ENCODE results near the gene EDN2.

Gene EDN2

DNA sequence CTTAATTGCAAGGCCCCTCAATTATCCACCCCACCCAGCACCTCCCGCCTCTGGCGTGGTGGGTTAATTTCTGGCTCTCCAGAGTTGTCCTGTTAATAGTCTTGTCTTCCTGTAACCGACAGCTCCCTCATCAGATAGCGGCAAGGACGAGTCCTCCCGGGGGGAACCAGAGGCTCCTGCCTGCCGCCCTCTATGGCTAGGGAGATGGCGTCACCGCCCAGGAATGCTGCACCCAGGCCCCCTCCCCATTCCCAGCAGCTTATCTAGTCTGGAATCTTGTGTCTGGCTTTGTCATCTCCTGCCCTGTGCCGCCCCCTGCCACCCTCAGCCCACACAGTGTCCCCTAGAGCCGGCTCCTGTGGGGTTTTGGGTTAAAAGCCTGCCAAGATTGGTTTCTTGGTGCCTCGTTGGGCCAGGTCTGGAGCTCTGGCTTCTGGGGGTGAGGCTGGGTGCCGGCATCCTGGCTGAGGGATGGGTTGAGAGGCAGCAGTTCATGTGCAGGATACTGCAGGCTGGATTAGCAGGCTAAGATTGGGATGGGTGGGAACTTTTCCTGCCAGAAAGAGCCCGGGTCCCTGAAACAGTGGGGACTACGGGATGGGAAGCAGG lies 48.8 kb downstream of the EDN2 start:
- no peak for DNase-seq

DNA sequence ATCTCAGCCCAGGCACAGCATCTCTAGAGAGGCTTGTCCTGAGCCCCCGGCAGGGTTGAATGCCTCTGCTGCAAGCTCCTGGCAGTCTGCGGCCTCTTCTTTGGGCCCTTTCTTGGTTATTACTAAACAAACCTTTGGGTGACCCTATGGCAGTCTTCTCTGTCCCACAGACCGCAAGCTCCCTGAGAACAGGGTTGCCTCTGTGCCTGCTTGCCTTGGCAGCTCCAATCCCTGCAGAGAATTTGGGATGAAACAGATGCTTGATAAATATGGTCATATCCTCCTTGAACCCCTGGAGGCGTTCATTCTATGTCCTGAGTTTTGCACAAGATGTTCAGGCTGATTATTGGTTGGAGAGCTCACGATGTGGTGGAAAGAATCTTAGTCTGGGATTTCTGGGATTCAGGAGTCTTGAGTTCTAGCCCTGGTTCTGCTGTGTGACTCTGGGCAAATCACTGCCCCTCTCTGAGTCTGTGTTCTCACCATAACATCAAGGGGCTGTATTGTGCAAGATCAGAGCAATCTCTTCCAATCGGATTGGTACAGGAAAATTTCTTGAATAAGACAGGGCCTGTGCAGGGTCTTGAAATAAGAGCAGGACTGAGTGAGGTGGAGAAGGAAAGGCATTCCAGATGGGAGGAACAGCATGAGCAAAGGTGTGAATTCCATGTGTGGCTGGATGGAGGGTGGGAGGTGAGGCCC lies 49.6 kb downstream of the EDN2 start:
- DNase-seq = no peak

DNA sequence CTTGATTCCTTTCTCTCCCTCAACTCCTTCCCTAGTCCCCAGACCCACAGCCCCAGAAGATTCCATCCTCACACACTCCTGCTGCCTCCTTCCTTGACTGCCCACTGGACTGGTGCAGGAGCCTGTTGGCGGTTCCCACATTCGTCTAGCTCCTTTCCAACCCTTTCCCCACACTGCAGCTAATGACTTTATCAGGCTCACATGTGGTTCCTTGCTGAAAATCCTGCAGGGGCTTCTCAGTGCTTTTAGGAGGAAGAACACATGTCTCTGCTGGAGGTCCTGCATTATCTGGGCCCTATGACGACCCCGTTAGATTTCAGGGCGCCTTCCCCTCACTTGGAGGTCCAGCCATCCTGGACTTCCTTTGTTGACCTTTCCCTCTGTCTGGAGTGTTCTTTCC lies 50.2 kb downstream of the EDN2 start:
- no peak for DNase-seq

DNA sequence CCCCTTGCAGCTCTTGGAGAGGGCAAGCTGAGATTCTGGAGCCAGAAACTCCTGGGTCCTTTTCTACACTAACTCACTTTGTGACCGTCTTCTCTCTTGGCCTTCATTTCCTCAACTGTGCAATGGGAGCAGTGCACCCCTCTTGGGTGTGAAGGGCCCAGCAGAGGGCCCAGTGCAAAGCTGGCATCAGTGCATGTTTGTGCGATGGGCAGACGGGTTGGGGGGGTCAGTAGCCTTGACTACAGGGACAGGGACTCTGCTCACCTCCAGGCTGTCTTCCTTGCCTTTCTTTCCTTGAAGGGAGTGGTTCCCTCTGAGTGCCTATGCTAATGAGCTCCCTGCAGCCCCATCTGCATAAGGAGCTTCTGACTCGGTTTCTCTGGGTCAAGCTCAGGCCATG lies 51.0 kb downstream of the EDN2 start:
- no peak for DNase-seq

DNA sequence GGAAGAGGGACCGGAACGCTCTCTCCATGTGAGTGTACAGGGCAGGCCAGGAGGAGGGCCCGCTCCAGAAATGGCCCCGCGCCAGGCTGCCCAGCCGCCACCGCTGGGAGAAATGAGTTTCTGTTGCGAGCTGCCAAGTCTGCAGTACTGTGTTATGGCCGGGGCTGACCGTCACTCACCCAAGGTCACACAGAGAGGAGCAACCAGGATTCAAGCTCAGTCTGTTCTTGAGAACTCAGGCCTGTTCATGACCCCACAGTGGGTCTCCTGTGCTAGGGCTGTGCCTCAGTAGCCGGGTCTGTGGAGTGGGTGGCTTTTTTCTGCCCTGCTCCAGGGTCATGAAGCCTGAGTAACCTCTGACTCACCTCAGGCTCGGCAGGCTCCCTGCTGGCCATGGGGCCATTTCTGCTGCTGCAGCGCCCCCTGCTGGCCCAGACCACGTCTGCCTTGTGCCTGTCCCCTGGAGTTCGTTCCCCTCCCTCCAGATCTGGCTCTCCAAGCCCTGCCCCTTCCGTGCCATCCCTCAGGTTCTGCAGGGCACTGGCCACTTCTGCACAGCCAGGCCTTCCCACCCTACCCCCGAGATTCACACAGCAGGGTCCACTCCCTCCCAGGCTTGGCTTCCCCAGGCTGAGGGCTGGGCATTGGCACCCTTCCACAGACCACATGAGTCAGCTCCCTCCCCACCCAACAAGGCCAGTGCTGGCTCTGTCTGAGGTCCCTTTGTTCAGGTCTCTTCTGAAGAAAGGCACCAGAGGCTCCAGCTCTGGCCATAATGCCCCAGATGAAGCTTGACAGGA lies 51.8 kb downstream of the EDN2 start:
- peak; percentile 84 for DNase-seq

DNA sequence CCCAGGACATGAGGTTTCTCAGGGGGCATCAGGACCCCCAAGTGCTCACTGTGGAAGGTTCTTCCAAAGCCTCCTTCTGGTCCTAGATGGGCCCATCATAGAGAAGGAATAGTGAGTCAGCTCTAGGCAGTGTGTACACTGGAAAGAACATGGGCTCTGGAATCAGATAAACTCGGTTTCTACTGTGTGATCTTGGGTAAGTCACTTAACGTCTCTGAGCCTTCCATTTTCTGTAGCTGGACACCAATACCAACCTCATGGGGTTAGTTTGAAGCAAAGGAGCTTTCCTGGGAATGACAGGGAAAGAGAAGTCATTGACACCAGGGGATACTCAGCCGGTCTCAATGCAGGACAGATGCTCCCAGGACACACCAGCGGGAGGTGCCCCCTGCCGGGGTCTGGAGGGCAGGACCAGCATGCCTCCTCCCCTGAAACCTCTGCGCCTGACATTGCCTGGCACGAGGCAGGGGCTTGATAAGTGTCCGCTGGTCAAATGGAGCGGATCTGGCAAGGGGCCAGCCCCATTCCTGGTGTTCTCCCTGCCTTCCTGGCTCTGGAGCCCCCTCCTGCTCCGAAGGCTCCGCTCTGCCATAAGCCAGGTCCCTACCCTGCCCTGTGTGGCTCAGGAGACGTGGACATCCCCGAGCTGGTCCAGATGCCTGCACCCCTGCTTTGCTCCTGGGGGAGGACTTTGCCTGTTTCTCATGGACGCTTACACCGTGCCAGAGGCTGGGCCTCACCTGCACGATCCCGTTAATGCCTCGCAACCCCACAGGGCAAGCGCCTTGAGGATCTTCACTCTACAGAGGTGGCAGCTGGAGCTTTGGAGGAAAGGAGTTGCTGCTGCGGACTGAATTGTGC lies 52.8 kb downstream of the EDN2 start:
- DNase-seq = no peak

DNA sequence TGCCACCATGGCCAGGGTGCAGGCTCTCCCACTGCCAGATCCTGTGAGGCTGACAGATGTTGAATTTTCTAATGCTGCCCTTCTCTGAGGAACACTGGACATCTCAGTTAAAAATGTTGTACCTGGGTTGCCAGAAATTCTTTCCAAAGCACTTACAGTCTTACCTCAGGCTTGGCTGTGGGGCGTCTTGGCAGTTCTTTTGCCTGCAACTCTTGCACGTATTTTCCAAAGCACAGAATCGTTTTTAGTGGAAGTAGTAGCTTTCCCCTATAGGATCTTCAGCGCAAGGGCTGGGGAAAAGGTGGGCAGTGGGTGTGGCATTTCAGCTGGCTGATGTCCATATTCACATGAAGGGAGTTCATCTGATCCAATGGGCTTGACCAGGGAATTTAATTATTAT lies 53.9 kb downstream of the EDN2 start:
- no peak for DNase-seq

DNA sequence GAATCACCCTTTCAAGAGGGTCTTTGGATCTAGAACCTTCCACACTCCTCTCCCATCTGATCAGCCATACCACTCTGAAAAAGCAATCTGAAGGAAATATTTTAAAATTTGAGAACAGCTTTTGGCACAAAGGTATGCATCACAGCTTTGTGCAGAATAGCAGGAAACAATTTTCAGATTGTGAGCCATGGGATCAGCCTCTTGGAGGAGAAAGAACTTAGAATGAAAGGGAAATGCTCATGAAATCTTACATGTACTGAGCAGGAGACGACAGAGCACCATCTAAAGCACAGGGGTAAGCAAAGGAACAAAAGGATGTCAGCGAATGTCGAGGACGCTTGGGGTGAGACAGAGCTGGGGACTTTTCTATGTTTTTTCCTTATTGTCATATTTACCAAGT lies 54.4 kb downstream of the EDN2 start:
- no peak for DNase-seq

DNA sequence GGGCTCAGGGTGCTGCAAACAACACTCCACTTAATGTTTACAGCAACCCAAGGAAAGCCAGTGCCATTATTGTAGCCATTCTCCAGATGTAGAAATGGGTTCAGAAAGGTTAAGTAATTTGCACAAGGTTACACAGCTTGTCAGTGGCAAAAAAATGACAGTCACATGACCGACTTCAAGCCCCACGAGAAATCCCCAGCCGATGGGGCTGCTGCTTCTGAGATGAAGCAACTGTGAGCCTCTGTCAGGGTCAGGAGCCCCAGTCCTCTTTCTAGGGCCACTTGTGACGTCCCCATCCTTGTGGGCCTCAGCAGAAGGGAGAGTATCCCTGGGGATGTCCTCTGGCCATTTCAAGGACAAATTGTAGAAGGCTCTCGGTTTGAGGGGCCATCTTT lies 54.8 kb downstream of the EDN2 start:
- DNase-seq = no peak
